K562 (cell line): Measurements from ENCODE around the gene PPP1R12B. TPM values are rescaled to one million over a fixed set of nuclear protein-coding genes. Genes with fewer than 3 reads are reported as not detected.
A peak's percentile ranks its signal among the peaks of the same experiment; 100 is the strongest.

ENCODE experiments used
- AFF4 ChIP-seq: sonication (generic); formaldehyde crosslinking; IDR thresholded peaks from 2 replicates; pipeline ENCODE4 v1.8.0; 2023; ENCODE audit warnings: mild to moderate bottlenecking, missing genetic modification reagents
- CBX3 ChIP-seq, 2 experiments: IDR thresholded peaks; 1 replicate in 1 of 2; 2 replicates in 1 of 2; pipeline ENCODE4 v1.6.1; 2012; ENCODE audit warnings: inconsistent platforms in 2 of 2, low read length in 2 of 2, borderline replicate concordance in 1 of 2, control low read depth in 1 of 2
- DACH1 ChIP-seq: fragments of 450-650 bp; IDR thresholded peaks from 2 replicates; pipeline ENCODE4 v1.6.1; 2018; ENCODE audit not compliant: partially characterized antibody
- ESRRA ChIP-seq: fragments of 450-650 bp; IDR thresholded peaks from 2 replicates; pipeline ENCODE4 v1.6.1; 2014; ENCODE audit warnings: low read depth, mild to moderate bottlenecking, moderate library complexity, borderline replicate concordance
- GABPA ChIP-seq: fragments of 200-800 bp; sonication (Bioruptor generic); conservative IDR thresholded peaks from 2 replicates; pipeline ENCODE4 v1.6.1; 2016; ENCODE audit warnings: low read depth, missing genetic modification characterization, missing compliant biosample characterization
- HNRNPL ChIP-seq: fragments of 200-400 bp; formaldehyde crosslinking; IDR thresholded peaks from 2 replicates; pipeline ENCODE4 v1.6.1; 2017; ENCODE audit warnings: low read depth, mild to moderate bottlenecking, low read length
- IRF2 ChIP-seq: sonication (generic); formaldehyde crosslinking; IDR thresholded peaks from 2 replicates; pipeline ENCODE4 v1.8.1; 2022; ENCODE audit warnings: mild to moderate bottlenecking, missing genetic modification reagents
- RCOR1 ChIP-seq, 2 experiments: IDR thresholded peaks; 2 replicates each; pipeline ENCODE4 v1.6.1; 2012; ENCODE audit warnings: low read depth in 2 of 2, low read length in 2 of 2, borderline replicate concordance in 1 of 2, improper control_type of control experiment in 1 of 2
- SRF ChIP-seq, 2 experiments: fragments of 250-450, 450-650 bp in 1 of 2; sonication (Bioruptor Pico) in 1 of 2; sonication (generic) in 1 of 2; formaldehyde crosslinking; IDR thresholded peaks; 2 replicates each; pipeline versions ENCODE4 v1.5.0 to v1.5.1; 2020 to 2022; ENCODE audit warnings: mild to moderate bottlenecking in 1 of 2, missing genetic modification reagents in 1 of 2
- TCFL5 ChIP-seq: fragments of 250-450 bp; sonication (Bioruptor Pico); conservative IDR thresholded peaks from 2 replicates; pipeline ENCODE4 v1.6.1; 2021; ENCODE audit warnings: mild to moderate bottlenecking, moderate library complexity, matching md5 sums
- TRIM28 ChIP-seq: fragments of 450-650 bp; IDR thresholded peaks from 2 replicates; pipeline ENCODE4 v1.6.1; 2017
- ZBTB1 ChIP-seq: sonication (generic); formaldehyde crosslinking; IDR thresholded peaks from 2 replicates; pipeline ENCODE4 v1.8.1; 2023; ENCODE audit warnings: missing genetic modification reagents, low read depth, mild to moderate bottlenecking, borderline replicate concordance
- ZBTB12 ChIP-seq: fragments of 250-450 bp; sonication (Bioruptor Pico); IDR thresholded peaks from 2 replicates; pipeline ENCODE4 v1.4.0; 2020
- ZNF589 ChIP-seq: fragments of 200-800 bp; sonication (Bioruptor generic); IDR thresholded peaks from 2 replicates; pipeline ENCODE4 v1.6.1; 2016; ENCODE audit warnings: low read depth, missing genetic modification characterization, missing compliant biosample characterization
- ZNF644 ChIP-seq: fragments of 200-800 bp; sonication (Bioruptor generic); IDR thresholded peaks from 2 replicates; pipeline ENCODE4 v1.6.1; 2016; ENCODE audit warnings: low read depth, missing genetic modification characterization, missing compliant biosample characterization
- ZZZ3 ChIP-seq: fragments of 450-650 bp; IDR thresholded peaks from 2 replicates; pipeline ENCODE4 v1.6.1; 2016; ENCODE audit warnings: antibody characterized with exemption, mild to moderate bottlenecking, moderate library complexity
- polyA plus RNA-seq, 8 experiments: library from polyadenylated mRNA; depleted of rRNA in 4 of 8; stranded (reverse) in 5 of 8; unstranded in 3 of 8; fragments of >200 nt; fragmentation: Nextera tagmentation in 2 of 8; fragmentation: Illumina TruSeq in 1 of 8; extraction: Ambion mirVana in 2 of 8; extraction: Trizol in 1 of 8; gene quantifications; 2 replicates each; pipeline versions ENCODE4 v1.2.1 to v1.2.3, GENCODE V29; 2011 to 2014; ENCODE audit warnings: inconsistent platforms in 1 of 8, missing spikeins in 1 of 8
- total RNA-seq, 7 experiments: library from RNA; depleted of rRNA in 6 of 7; stranded (reverse); fragments of >200 nt in 6 of 7; fragmentation: Illumina TruSeq in 2 of 7; extraction: Trizol in 2 of 7; gene quantifications; 2 replicates each; pipeline versions ENCODE4 v1.2.1 to v1.2.3, GENCODE V29; 2011 to 2021; ENCODE audit warnings: low replicate concordance in 1 of 7
- TF ChIP-seq, protein P1 (sequence below): sonication (generic); IDR thresholded peaks from 2 replicates; pipeline ENCODE4 v1.6.1; 2016

The PPP1R12B gene
- total and polyA plus RNA-seq, 9 of the 15 experiments (the other 6 are each of a cell fraction or from before 2014, with no cell fraction given): 0.73 to 16.9 (median 13.6) TPM

DNA sequence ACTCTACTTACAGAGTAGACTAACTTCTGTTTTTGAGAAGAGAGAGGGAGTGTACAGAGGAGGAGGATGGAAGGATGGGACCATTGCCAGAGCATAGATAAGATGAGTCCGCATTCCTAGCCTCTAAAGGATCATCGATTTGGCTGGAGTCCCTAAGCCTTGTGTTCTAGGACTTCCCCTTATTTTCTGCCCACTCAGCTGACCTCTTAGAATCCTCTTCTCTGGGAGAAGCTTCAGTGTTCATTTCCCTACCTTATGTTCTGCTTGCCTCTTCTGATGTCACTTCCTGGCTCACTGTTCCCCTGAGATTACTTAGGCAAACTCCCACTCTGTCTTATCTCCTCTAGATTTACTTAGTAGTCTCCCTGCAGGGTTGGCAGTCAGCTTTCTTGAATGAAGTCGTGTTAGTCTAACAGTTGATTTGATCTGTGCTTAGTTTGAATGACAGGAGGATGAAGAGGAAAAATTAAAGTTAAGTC lies 205.1 kb downstream of the PPP1R12B start (continued):
- TF ChIP-seq, protein P1, sequence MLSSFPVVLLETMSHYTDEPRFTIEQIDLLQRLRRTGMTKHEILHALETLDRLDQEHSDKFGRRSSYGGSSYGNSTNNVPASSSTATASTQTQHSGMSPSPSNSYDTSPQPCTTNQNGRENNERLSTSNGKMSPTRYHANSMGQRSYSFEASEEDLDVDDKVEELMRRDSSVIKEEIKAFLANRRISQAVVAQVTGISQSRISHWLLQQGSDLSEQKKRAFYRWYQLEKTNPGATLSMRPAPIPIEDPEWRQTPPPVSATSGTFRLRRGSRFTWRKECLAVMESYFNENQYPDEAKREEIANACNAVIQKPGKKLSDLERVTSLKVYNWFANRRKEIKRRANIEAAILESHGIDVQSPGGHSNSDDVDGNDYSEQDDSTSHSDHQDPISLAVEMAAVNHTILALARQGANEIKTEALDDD: peak; percentile 100
- TF ChIP-seq HNRNPL: no peak
- peak; percentile 70 to 97 for TF ChIP-seq RCOR1 (IDR thresholded peaks at IDR 0.05; ENCODE audit: borderline replicate concordance in 1 of 2, low read depth in 2 of 2, low read length in 2 of 2)
- TF ChIP-seq ESRRA: peak; percentile 77
- peak; percentile 59; the same call in 1 of the 2 replicates for TF ChIP-seq ZNF589 (CRISPR knock-in tag)
- peak; percentile 84; the same call in 1 of the 2 replicates for TF ChIP-seq TRIM28
- TF ChIP-seq CBX3 (IDR thresholded peaks at IDR 0.05; ENCODE audit: borderline replicate concordance in 1 of 2, low read length in 2 of 2): peak in 1 of 2 experiments; percentile 46; a peak in 1 of 3 replicates
- no peak for TF ChIP-seq ZBTB1
- TF ChIP-seq IRF2 (CRISPR knock-in tag): no peak
- peak; percentile 79 for TF ChIP-seq DACH1
- no peak for TF ChIP-seq ZZZ3
- TF ChIP-seq SRF (CRISPR knock-in tag; IDR thresholded peaks at IDR 0.05): peak in 1 of 2 experiments; percentile 52; a peak in 1 of 4 replicates
- TF ChIP-seq ZBTB12: peak; percentile 77
- TF ChIP-seq AFF4 (CRISPR knock-in tag): no peak
- peak; percentile 91 for TF ChIP-seq GABPA (tag)
- TF ChIP-seq ZNF644 (tag): no peak; the same call in 1 of the 2 replicates
- no peak for TF ChIP-seq TCFL5
- TF ChIP-seq, all 486 proteins: peak for 139
